ENCODE measurements around the gene PDLIM5.

The PDLIM5 gene

DNA sequence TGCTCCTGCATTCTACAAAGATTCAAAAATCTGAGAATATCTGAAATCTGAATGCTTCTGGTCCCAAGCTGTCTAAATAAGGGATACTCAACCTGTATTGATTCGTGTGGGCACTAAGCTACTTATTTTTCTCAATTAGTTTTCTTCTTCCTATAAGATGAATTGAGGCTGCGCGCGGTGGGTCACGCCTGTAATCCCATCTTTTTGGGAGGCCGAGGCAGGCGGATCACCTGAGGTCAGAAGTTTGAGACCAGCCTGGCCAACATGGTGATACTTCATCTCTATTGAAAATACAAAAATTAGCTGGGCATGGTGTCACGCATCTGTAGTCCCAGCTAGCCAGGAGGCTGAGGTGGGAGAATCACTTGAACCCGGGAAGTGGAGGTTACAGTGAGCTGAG lies 122.3 kb downstream of the PDLIM5 start:
- DNase-seq (ENCODE audit: low read depth in 1 of 2, low spot score in 1 of 2): no peak
- no peak for TF ChIP-seq JUND (IDR thresholded peaks at IDR 0.05; ENCODE audit: low read depth)
- in situ Hi-C loops (cut with HindIII; ENCODE audit: low pct_unique_long_range_greater_than_20kb, low sequenced_read_pairs): no loop called here

DNA sequence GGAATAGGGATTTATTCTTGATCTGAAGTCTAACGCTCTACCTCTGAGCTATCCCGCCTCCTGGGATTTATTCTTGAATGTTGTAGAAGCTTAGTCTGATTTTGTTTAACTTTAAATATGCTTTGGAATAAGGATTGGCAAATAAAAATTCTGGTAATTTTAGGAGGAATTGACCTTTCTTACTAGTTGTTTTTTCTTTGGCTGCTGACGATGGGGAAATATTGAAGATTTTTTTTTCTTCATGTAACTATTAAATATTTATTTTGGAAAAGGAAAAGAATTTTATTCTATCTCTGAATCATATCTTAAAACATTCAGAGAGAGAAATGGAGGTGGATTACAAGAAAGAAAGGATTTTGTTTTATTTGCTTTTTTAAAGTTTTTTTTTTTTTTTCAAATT lies 122.9 kb downstream of the PDLIM5 start:
- in situ Hi-C loops (cut with HindIII; ENCODE audit: low pct_unique_long_range_greater_than_20kb, low sequenced_read_pairs): no loop called here
- DNase-seq (ENCODE audit: low read depth in 1 of 2, low spot score in 1 of 2): no peak
- no peak for TF ChIP-seq JUND (IDR thresholded peaks at IDR 0.05; ENCODE audit: low read depth)

DNA sequence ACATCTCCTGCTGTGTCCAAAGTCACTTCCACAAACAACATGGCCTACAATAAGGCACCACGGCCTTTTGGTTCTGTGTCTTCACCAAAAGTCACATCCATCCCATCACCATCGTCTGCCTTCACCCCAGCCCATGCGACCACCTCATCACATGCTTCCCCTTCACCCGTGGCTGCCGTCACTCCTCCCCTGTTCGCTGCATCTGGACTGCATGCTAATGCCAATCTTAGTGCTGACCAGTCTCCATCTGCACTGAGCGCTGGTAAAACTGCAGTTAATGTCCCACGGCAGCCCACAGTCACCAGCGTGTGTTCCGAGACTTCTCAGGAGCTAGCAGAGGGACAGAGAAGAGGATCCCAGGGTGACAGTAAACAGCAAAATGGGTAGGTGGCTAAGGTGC lies 123.9 kb downstream of the PDLIM5 start:
- in situ Hi-C loops (cut with HindIII; ENCODE audit: low pct_unique_long_range_greater_than_20kb, low sequenced_read_pairs): no loop called here
- DNase-seq (ENCODE audit: low read depth in 1 of 2, low spot score in 1 of 2): no peak
- no peak for TF ChIP-seq JUND (IDR thresholded peaks at IDR 0.05; ENCODE audit: low read depth)

DNA sequence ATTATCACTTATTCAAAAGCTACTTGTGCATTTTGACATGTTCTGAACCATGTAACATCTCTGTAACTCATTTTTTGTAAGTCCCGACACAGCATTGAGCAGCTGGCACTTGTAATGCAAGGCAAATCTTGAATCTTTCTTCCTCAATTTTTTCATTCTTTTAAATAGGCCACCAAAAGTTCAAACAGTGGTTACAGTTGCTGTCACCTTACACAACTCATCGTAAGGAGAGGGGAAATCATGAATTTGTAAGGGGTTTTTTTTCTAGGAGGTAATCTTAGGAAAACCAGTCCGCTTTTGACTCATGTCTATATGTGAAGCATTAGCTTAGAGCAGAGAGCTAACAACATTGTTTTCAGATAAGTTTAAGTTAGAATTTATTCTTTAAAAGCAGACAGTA lies 124.5 kb downstream of the PDLIM5 start:
- no peak for TF ChIP-seq JUND (IDR thresholded peaks at IDR 0.05; ENCODE audit: low read depth)
- in situ Hi-C loops (cut with HindIII; ENCODE audit: low pct_unique_long_range_greater_than_20kb, low sequenced_read_pairs): no loop called here
- DNase-seq (ENCODE audit: low read depth in 1 of 2, low spot score in 1 of 2): no peak

DNA sequence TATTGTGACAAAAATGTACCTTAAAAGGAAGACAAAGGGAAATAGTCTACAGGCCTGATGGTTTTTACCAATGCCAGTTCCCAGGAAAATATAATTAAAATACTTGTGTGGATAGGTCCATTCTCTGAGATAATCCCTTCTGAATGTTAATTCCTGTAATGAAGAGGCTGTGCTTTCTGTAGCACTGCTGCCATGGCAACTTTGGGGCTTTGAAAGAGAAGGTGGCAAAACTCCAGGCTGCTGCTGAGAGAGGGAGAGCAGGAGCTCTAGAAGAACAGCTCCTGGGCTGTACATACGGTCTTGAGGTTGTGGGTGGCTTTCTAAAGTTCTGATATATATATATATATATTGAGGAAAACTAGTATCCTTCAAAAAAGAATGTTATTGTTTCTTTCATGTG lies 125.4 kb downstream of the PDLIM5 start:
- in situ Hi-C loops (cut with HindIII; ENCODE audit: low pct_unique_long_range_greater_than_20kb, low sequenced_read_pairs): no loop called here
- no peak for DNase-seq (ENCODE audit: low read depth in 1 of 2, low spot score in 1 of 2)
- TF ChIP-seq JUND (IDR thresholded peaks at IDR 0.05; ENCODE audit: low read depth): no peak

DNA sequence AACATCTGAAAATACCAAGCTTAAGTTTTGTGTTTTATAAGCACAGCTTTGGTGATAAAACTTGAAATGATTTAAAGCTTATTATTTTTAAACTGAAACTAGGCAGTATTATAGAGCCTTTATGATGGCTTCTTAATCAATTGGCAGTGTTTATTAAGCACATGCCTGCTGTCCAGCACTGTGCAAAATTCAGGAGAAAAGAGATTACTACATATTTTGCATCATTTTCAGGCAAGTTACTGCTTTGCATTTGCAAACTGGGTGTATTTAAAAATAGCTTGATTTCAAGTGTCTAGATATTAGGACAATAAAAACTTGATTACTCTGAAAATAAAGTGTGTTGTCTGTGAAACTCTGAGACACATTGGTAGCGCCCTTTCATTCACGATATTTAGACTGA lies 126.5 kb downstream of the PDLIM5 start:
- DNase-seq (ENCODE audit: low read depth in 1 of 2, low spot score in 1 of 2): no peak
- in situ Hi-C loops (cut with HindIII; ENCODE audit: low pct_unique_long_range_greater_than_20kb, low sequenced_read_pairs): no loop called here
- no peak for TF ChIP-seq JUND (IDR thresholded peaks at IDR 0.05; ENCODE audit: low read depth)

DNA sequence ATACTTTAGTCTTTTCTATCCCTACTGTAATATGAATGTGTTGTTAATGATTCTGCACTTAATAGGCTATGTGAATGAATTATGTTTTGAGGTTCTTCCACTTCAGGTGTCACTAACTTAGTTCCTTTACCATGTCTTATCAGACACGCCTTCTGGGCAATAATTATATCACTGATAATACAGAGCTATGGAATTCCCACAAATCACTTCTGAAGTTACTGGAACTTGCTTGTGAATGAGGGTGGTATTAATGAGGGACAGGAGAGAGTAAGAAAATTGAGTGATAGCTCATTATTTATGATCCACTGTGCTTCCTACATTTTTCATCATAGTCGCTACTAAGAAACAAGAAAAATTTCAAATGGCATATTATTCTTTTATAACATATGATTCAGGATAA lies 130.0 kb downstream of the PDLIM5 start:
- no peak for DNase-seq (ENCODE audit: low read depth in 1 of 2, low spot score in 1 of 2)
- no peak for TF ChIP-seq JUND (IDR thresholded peaks at IDR 0.05; ENCODE audit: low read depth)
- in situ Hi-C loops (cut with HindIII; ENCODE audit: low pct_unique_long_range_greater_than_20kb, low sequenced_read_pairs): no loop called here

DNA sequence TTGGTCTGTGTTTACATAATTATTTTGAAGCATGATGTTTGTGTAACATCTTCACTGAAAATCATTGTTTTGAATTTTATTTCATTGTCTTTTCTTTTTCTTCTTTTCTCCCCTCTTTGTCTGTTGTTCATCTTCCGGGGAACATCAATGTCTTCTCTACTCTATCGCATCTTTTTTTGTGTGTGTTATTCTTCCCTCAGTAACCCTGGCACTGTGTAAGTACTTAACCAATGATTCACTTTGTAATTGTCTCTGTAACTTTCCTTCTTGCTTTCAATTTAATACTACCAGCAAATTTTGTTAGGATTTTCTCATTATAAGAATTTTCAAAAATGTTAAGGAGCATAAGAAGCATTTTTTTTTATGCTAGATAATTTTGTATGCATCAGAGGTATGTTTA lies 130.8 kb downstream of the PDLIM5 start:
- in situ Hi-C loops (cut with HindIII; ENCODE audit: low pct_unique_long_range_greater_than_20kb, low sequenced_read_pairs): no loop called here
- no peak for DNase-seq (ENCODE audit: low read depth in 1 of 2, low spot score in 1 of 2)

DNA sequence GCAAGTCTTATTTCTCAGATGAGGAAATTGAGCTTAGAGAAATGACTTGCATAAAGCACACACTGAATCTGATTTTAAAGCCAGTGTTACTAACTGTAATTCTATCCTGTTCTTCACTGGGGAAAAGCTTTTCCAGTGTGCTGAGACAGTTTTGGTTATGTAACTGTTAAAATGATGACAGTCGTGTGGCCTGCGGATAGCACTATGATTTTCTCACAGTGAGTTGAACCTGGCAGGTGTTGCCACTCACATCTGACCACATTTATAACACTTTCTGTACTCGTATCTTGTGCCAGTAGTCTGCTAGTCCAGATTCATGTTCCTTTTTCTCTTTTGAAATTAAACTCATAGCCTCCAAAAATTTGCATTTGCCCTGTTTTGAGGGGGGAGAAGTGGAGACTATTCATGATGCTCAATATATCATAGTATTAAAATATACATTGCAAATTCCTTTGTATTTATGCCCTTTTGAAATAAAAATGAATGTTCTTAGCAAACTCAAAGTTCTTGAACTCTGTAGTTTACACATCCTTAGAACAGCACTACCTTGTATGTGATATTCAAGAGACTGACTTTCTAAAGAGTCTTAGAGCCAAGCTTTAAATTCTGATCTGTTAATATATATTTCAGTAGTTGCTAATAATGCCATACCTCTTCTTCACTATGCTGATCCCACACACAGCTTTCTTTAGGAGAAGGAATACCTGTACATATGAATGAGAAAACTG lies 132.3 kb downstream of the PDLIM5 start:
- no peak for TF ChIP-seq JUND (IDR thresholded peaks at IDR 0.05; ENCODE audit: low read depth)
- DNase-seq (ENCODE audit: low read depth in 1 of 2, low spot score in 1 of 2): no peak
- in situ Hi-C loops (cut with HindIII; ENCODE audit: low pct_unique_long_range_greater_than_20kb, low sequenced_read_pairs): no loop called here

More for the DNA sequence above, 130.8 kb downstream of the PDLIM5 start:
- no peak for TF ChIP-seq JUND (IDR thresholded peaks at IDR 0.05; ENCODE audit: low read depth)

DNA sequence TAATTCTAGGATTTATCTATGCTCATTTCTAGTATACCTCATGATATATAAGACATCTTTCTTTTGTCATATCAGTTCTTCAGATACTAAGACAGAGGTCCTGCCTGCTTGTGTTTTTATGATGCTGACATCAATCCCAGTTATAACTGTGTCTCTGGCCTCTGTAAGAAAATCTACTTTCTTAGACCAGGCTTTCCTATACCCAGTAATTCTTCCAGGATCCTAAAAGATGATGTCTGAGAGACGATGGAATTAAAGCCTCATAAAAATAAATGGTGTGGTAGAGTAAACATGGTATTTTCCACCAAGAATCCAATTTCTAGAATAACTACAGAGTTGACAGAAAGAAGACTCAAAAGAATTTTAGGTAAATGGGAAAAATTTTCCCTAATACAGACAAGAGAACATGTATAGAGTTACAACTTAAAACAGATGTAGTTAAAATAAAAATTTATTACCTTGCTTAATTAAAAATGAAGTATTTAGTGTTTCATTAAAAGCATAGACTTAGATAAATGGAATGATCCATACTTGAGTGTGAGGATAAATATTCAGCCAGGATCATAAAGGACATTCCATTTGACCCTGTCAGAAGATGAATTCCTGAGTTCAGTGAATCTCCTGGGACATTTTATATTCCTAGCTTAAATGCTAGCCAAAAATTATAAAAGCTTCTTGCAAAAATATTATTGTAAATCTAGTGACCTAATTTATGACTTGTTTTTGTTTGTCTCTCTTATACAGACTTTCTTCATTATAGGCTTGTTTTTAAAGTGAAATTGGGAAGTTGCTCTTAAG lies 137.4 kb downstream of the PDLIM5 start:
- no peak for DNase-seq (ENCODE audit: low read depth in 1 of 2, low spot score in 1 of 2)
- TF ChIP-seq JUND (IDR thresholded peaks at IDR 0.05; ENCODE audit: low read depth): no peak
- in situ Hi-C loops (cut with HindIII; ENCODE audit: low pct_unique_long_range_greater_than_20kb, low sequenced_read_pairs): no loop called here

DNA sequence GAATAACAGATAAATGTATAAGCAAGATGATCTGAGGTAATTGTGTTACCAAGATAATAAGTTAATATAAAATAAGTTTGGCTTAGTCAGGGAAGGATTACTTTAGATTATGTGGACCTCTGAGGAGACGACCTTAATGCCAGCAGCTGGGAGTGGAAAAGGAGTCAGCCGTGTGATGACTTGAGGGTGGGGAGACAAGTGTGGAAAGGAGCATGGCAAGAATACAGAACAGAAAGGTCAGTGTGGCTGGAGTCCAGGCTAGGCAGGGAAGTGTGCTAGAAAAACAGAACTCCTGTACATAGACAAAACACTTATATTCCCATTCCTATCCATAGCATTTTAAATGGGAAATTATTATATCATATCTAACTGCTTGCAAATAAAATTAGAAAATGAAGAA lies 138.8 kb downstream of the PDLIM5 start:
- DNase-seq (ENCODE audit: low read depth in 1 of 2, low spot score in 1 of 2): no peak
- in situ Hi-C loops (cut with HindIII; ENCODE audit: low pct_unique_long_range_greater_than_20kb, low sequenced_read_pairs): no loop called here
- TF ChIP-seq JUND (IDR thresholded peaks at IDR 0.05; ENCODE audit: low read depth): no peak

DNA sequence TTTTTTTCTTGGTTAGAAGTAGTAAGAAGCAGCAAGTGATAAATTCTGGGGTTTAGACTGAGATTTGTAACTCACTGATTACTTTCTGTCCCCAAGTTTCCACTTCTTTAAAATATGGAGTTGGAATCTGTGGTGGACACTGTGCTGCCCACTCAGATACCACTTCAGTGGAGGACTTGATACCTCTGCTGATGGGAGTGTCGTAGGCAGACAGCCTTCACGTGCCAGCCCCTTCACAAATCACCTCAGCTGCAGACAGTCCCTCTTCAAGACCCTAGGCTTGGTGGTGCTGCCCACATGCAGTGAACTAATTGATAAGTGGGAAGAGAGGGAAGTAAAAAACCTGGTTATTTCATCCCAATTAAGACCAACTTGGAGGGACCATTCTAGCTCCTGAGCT lies 139.5 kb downstream of the PDLIM5 start:
- in situ Hi-C loops (cut with HindIII; ENCODE audit: low pct_unique_long_range_greater_than_20kb, low sequenced_read_pairs): no loop called here
- DNase-seq (ENCODE audit: low read depth in 1 of 2, low spot score in 1 of 2): no peak
- no peak for TF ChIP-seq JUND (IDR thresholded peaks at IDR 0.05; ENCODE audit: low read depth)

DNA sequence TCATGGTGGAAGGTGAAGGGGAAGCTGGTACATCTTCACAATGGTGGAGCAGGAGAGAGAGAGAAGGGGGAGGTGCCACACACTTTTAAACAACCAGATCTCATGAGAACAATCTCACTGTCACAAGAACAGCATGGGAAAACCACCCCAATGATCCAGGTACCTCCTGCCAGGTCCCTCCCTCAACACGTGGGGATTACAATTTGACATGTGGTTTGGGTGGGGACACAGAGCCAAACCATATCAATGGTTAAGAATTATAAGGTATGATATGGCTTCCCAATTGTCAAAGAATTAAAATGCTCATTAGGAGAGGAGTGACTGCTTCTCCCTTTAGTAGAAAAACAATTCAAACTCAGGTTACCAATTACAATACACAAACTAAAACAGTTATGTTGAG lies 143.3 kb downstream of the PDLIM5 start:
- TF ChIP-seq JUND (IDR thresholded peaks at IDR 0.05; ENCODE audit: low read depth): no peak
- no peak for DNase-seq (ENCODE audit: low read depth in 1 of 2, low spot score in 1 of 2)
- in situ Hi-C loops (cut with HindIII; ENCODE audit: low pct_unique_long_range_greater_than_20kb, low sequenced_read_pairs): no loop called here

Data from T47D (cell line).